Neural cell (in vitro differentiated cells): ENCODE results near the gene ST8SIA6. TPM values are rescaled to one million over a fixed set of nuclear protein-coding genes. Genes with fewer than 3 reads are reported as not detected.

Source experiments
- H2AFZ ChIP-seq: fragments of 200-600, 300-800 bp; sonication (generic), shearing (Covaris generic); 2 replicates; pipeline ENCODE4 v1.6.0; 2014; ENCODE audit warnings: low read depth, mild to moderate bottlenecking, antibody characterized with exemption, low read length, moderate library complexity
- H3F3A ChIP-seq: fragments of 200-600 bp; shearing (Covaris generic); 2 replicates; pipeline ENCODE4 v1.6.1; 2016; ENCODE audit warnings: mild to moderate bottlenecking, moderate library complexity, mixed read lengths, antibody characterized with exemption, low read length; ENCODE audit not compliant: insufficient read depth, poor library complexity, severe bottlenecking
- H3K27ac ChIP-seq: fragments of 200-600, 300-800 bp; sonication (generic), shearing (Covaris generic); 2 replicates; pipeline ENCODE4 v1.5.1; 2014; ENCODE audit warnings: mild to moderate bottlenecking, low read length, moderate library complexity
- H3K27me3 ChIP-seq: fragments of 300-800, 200-600 bp; sonication (generic), shearing (Covaris generic); 2 replicates; pipeline ENCODE4 v1.6.0; 2014; ENCODE audit warnings: mild to moderate bottlenecking, low read depth, low read length, moderate library complexity; ENCODE audit not compliant: insufficient read depth
- H3K36me3 ChIP-seq: fragments of 300-800, 200-600 bp; sonication (generic), shearing (Covaris generic); 2 replicates; pipeline ENCODE4 v1.5.1; 2014; ENCODE audit warnings: mild to moderate bottlenecking, antibody characterized with exemption, low read length, moderate library complexity; ENCODE audit not compliant: insufficient read depth
- H3K4me2 ChIP-seq: fragments of 300-800, 200-600 bp; sonication (generic), shearing (Covaris generic); 2 replicates; pipeline ENCODE4 v1.6.0; 2014; ENCODE audit warnings: mild to moderate bottlenecking, low read length
- H3K4me3 ChIP-seq: fragments of 300-800, 200-600 bp; sonication (generic), shearing (Covaris generic); 2 replicates; pipeline ENCODE4 v1.5.1; 2014; ENCODE audit warnings: mild to moderate bottlenecking, low read length, moderate library complexity
- H3K79me2 ChIP-seq: fragments of 200-600 bp; shearing (Covaris generic); replicated peaks from 2 replicates; pipeline ENCODE4 v1.6.0; 2014; ENCODE audit warnings: mild to moderate bottlenecking, low read length, moderate library complexity; ENCODE audit not compliant: insufficient read depth
- H3K9ac ChIP-seq: fragments of 300-800, 200-600 bp; sonication (generic), shearing (Covaris generic); 2 replicates; pipeline ENCODE4 v1.6.1; 2016; ENCODE audit warnings: mild to moderate bottlenecking, low read length, mixed read lengths
- H3K9me2 ChIP-seq: fragments of 200-600 bp; shearing (Covaris generic); 2 replicates; pipeline ENCODE4 v1.6.1; 2016; ENCODE audit warnings: mild to moderate bottlenecking, low read length, mixed read lengths; ENCODE audit not compliant: insufficient read depth
- H3K9me3 ChIP-seq: fragments of 200-600, 300-800 bp; sonication (generic), shearing (Covaris generic); 2 replicates; pipeline ENCODE4 v1.6.1; 2016; ENCODE audit warnings: mild to moderate bottlenecking, mixed run types, low read length, moderate library complexity, mixed read lengths
- H4K20me1 ChIP-seq: fragments of 200-600 bp; shearing (Covaris generic); 2 replicates; pipeline ENCODE4 v1.6.1; 2016; ENCODE audit warnings: mild to moderate bottlenecking, mixed run types; ENCODE audit not compliant: insufficient read depth
- CTCF ChIP-seq: fragments of 450-650 bp; IDR thresholded peaks from 2 replicates; pipeline ENCODE4 v1.5.1; 2014; ENCODE audit warnings: antibody characterized with exemption, mild to moderate bottlenecking, moderate library complexity; ENCODE audit not compliant: poor library complexity, severe bottlenecking
- EP300 ChIP-seq: fragments of 450-650 bp; conservative IDR thresholded peaks from 2 replicates; pipeline ENCODE4 v1.6.1; 2014; ENCODE audit warnings: antibody characterized with exemption, mild to moderate bottlenecking, moderate library complexity; ENCODE audit not compliant: poor library complexity, severe bottlenecking
- EZH2 ChIP-seq: fragments of 200-600, 300-800 bp; shearing (Covaris generic), sonication (generic); IDR thresholded peaks from 2 replicates; pipeline ENCODE4 v1.6.1; 2014; ENCODE audit warnings: antibody characterized with exemption, low read length, borderline replicate concordance, mild to moderate bottlenecking; ENCODE audit not compliant: insufficient read depth, poor library complexity, severe bottlenecking
- MXI1 ChIP-seq: fragments of 450-650 bp; conservative IDR thresholded peaks from 2 replicates; pipeline ENCODE4 v1.6.1; 2014; ENCODE audit warnings: antibody characterized with exemption, mild to moderate bottlenecking; ENCODE audit not compliant: poor library complexity, severe bottlenecking
- POLR2AphosphoS5 ChIP-seq: IDR thresholded peaks from 2 replicates; pipeline ENCODE4 v1.6.1; 2012
- RAD21 ChIP-seq: fragments of 450-650 bp; conservative IDR thresholded peaks from 2 replicates; pipeline ENCODE4 v1.6.1; 2014; ENCODE audit warnings: antibody characterized with exemption, mild to moderate bottlenecking, moderate library complexity
- SMC3 ChIP-seq: fragments of 450-650 bp; conservative IDR thresholded peaks from 2 replicates; pipeline ENCODE4 v1.6.1; 2014; ENCODE audit warnings: antibody characterized with exemption, mild to moderate bottlenecking, moderate library complexity; ENCODE audit not compliant: poor library complexity
- TAF1 ChIP-seq: IDR thresholded peaks from 2 replicates; pipeline ENCODE4 v1.6.1; 2012; ENCODE audit warnings: low read depth
- polyA plus RNA-seq: library from polyadenylated mRNA; depleted of rRNA; stranded (reverse); fragments of >200 nt; gene quantifications from 2 replicates; pipeline ENCODE4 v1.2.3, GENCODE V29; 2014
- TF ChIP-seq, protein P1 (sequence below): IDR thresholded peaks from 2 replicates; pipeline ENCODE4 v1.6.1; 2012; ENCODE audit warnings: borderline replicate concordance

The ST8SIA6 gene
- polyA plus RNA-seq, 1 donor from 2014 or later: 0.41 TPM

DNA sequence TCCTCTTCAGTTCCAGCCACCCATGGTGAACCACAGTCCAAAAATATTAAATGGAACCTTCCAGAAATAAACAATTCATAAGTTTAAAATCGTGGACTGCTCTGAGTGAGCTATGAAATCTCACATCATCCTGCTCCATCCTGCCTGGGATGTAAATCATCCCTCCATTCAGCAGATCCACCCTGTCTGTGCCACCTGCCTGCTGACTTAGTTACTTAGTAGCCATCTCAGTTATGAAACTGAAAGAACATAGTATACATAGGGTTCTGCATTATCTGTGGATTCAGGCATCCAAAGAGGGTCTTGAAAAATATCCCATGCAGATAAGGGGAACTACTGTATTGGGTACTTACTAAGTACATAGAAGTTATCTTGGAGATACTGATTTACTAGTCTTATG is 89.0 kb downstream of the ST8SIA6 start:
- TF ChIP-seq CTCF: no peak
- no peak for TF ChIP-seq SMC3
- TF ChIP-seq TAF1: no peak
- TF ChIP-seq EP300: no peak
- no peak for TF ChIP-seq RAD21
- no peak for TF ChIP-seq POLR2AphosphoS5
- TF ChIP-seq MXI1: no peak
- TF ChIP-seq EZH2: no peak
- TF ChIP-seq, protein P1, sequence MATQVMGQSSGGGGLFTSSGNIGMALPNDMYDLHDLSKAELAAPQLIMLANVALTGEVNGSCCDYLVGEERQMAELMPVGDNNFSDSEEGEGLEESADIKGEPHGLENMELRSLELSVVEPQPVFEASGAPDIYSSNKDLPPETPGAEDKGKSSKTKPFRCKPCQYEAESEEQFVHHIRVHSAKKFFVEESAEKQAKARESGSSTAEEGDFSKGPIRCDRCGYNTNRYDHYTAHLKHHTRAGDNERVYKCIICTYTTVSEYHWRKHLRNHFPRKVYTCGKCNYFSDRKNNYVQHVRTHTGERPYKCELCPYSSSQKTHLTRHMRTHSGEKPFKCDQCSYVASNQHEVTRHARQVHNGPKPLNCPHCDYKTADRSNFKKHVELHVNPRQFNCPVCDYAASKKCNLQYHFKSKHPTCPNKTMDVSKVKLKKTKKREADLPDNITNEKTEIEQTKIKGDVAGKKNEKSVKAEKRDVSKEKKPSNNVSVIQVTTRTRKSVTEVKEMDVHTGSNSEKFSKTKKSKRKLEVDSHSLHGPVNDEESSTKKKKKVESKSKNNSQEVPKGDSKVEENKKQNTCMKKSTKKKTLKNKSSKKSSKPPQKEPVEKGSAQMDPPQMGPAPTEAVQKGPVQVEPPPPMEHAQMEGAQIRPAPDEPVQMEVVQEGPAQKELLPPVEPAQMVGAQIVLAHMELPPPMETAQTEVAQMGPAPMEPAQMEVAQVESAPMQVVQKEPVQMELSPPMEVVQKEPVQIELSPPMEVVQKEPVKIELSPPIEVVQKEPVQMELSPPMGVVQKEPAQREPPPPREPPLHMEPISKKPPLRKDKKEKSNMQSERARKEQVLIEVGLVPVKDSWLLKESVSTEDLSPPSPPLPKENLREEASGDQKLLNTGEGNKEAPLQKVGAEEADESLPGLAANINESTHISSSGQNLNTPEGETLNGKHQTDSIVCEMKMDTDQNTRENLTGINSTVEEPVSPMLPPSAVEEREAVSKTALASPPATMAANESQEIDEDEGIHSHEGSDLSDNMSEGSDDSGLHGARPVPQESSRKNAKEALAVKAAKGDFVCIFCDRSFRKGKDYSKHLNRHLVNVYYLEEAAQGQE: no peak

DNA sequence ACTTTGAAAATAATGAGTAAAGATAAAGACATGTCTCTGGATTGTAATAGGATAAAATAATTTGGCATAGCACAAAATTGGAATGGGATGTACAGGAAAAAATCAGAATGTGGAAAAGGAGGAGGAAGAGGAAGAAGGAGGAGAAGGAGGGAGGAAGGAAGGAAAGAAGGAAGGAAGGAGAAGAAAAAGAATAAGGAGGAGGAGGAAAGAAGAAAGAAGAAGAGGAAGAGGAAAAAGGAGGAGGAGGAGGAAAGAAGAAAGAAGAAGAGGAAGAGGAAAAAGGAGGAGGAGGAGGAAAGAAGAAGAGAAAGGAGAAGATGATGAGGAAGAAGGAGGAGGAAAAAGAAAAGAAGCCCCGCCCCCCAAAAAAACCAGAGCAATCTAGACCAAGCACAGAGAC is 95.9 kb downstream of the ST8SIA6 start:
- Histone ChIP-seq H3K79me2 (no peaks in the 10 kb centered on the region), H3K4me3 (no peak overlapping the region), H3K4me2 (no peak overlapping the region), H3F3A (no peaks in the 10 kb centered on the region), H2AFZ (no peak overlapping the region), H3K9me2 (no peaks in the 10 kb centered on the region), H4K20me1 (no peaks in the 10 kb centered on the region), H3K27me3 (no peaks in the 10 kb centered on the region), H3K27ac (no peak overlapping the region), H3K9ac (no peak overlapping the region), H3K36me3 (no peaks in the 10 kb centered on the region), H3K9me3 (no peaks in the 10 kb centered on the region)
- TF ChIP-seq EP300 (no peak), CTCF (no peak), POLR2AphosphoS5 (no peak), EZH2 (no peak), MXI1 (no peak), RAD21 (no peak), SMC3 (no peak), TAF1 (no peak)
- TF ChIP-seq, protein P1: no peak

More for the DNA sequence above, 89.0 kb downstream of the ST8SIA6 start:
- no peaks in the 10 kb centered on the region for H3K27me3 ChIP-seq
- no peak overlapping the region for H2AFZ ChIP-seq
- H3K9me3 ChIP-seq: no peaks in the 10 kb centered on the region
- no peak overlapping the region for H3K9ac ChIP-seq
- no peaks in the 10 kb centered on the region for H3K36me3 ChIP-seq
- H3K4me2 ChIP-seq: no peak overlapping the region
- H3K9me2 ChIP-seq: no peaks in the 10 kb centered on the region
- no peak overlapping the region for H3K4me3 ChIP-seq
- H3F3A ChIP-seq: no peaks in the 10 kb centered on the region
- H4K20me1 ChIP-seq: no peaks in the 10 kb centered on the region
- H3K27ac ChIP-seq: no peak overlapping the region
- H3K79me2 ChIP-seq: no peaks in the 10 kb centered on the region
